ENCODE results near the gene XKR8.

XKR8 gene

GRCh38 chr1:27971674-27972073 lies 11.9 kb downstream of the XKR8 start:
- no peaks in the 10 kb centered on the region for H3K9me3 ChIP-seq (ENCODE audit: severe bottlenecking)
- TF ChIP-seq, protein P1, sequence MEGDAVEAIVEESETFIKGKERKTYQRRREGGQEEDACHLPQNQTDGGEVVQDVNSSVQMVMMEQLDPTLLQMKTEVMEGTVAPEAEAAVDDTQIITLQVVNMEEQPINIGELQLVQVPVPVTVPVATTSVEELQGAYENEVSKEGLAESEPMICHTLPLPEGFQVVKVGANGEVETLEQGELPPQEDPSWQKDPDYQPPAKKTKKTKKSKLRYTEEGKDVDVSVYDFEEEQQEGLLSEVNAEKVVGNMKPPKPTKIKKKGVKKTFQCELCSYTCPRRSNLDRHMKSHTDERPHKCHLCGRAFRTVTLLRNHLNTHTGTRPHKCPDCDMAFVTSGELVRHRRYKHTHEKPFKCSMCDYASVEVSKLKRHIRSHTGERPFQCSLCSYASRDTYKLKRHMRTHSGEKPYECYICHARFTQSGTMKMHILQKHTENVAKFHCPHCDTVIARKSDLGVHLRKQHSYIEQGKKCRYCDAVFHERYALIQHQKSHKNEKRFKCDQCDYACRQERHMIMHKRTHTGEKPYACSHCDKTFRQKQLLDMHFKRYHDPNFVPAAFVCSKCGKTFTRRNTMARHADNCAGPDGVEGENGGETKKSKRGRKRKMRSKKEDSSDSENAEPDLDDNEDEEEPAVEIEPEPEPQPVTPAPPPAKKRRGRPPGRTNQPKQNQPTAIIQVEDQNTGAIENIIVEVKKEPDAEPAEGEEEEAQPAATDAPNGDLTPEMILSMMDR (IDR thresholded peaks at IDR 0.05; ENCODE audit: low read depth, low read length): no peak
- H3K4me3 ChIP-seq (ENCODE audit: low read depth, low read length): no peak overlapping the region
- no peak overlapping the region for H3K27ac ChIP-seq
- H3K36me3 ChIP-seq: peaks cover 5% of the 10 kb centered on the region; the same call in 1 of the 2 replicates
- H3K27me3 ChIP-seq (ENCODE audit: insufficient read depth, low read depth, severe bottlenecking): no peaks in the 10 kb centered on the region
- DNase-seq: no peak

DNA sequence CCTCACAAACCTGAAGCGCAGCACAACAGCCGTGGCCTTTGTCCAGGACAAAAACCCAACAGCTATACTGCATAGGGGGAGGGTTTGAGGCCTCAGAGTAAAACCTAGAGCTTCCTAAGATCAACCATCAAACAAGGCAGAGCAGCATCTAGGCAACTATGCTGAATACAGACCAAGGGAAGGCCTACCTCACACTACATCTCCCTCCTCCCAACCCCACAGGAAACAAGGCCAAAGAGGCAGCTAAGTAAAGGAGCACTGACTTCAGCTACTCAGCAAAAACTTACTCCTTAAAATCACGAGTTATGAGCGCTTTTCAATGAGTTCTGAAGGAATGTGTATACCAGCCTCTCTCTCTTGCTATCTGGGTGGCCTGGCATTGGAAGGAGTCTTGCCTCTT lies 12.4 kb downstream of the XKR8 start:
- Histone ChIP-seq H3K9me3 (ENCODE audit: severe bottlenecking) (no peaks in the 10 kb centered on the region), H3K36me3 (peaks cover 9% of the 10 kb centered on the region), H3K27ac (no peak overlapping the region), H3K4me3 (ENCODE audit: low read depth, low read length) (no peak overlapping the region), H3K27me3 (ENCODE audit: insufficient read depth, low read depth, severe bottlenecking) (no peaks in the 10 kb centered on the region)
- TF ChIP-seq, protein P1 (IDR thresholded peaks at IDR 0.05; ENCODE audit: low read depth, low read length): no peak
- DNase-seq: no peak

GRCh38 chr1:27973771-27974416 lies 14.1 kb downstream of the XKR8 start:
- H3K27me3 ChIP-seq (ENCODE audit: insufficient read depth, low read depth, severe bottlenecking): no peaks in the 10 kb centered on the region
- no peak for DNase-seq
- H3K4me3 ChIP-seq (ENCODE audit: low read depth, low read length): no peak overlapping the region
- TF ChIP-seq, protein P1 (IDR thresholded peaks at IDR 0.05; ENCODE audit: low read depth, low read length): no peak
- no peak overlapping the region for H3K27ac ChIP-seq
- no peaks in the 10 kb centered on the region for H3K9me3 ChIP-seq (ENCODE audit: severe bottlenecking)
- peaks cover 9% of the 10 kb centered on the region for H3K36me3 ChIP-seq

DNA sequence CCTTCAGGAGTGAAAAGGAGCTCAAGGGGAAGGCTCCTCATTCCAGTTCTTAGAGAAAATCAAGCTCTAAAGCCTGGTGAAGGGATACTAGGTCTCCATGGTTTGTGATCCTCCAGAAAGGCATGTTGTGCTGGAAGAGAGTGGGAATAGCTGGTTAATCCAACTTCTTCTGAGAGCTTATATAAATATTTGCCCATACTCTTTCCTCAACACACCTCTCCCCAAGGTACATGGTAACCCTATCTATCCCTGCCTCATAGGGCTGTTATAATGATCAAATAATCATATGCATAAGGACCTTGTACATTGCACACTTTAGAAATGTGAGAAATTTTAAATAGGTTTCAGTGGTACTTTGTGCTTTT lies 14.6 kb downstream of the XKR8 start:
- Histone ChIP-seq H3K36me3 (peaks cover 9% of the 10 kb centered on the region), H3K9me3 (ENCODE audit: severe bottlenecking) (no peaks in the 10 kb centered on the region), H3K4me3 (ENCODE audit: low read depth, low read length) (no peak overlapping the region), H3K27ac (no peak overlapping the region), H3K27me3 (ENCODE audit: insufficient read depth, low read depth, severe bottlenecking) (no peaks in the 10 kb centered on the region)
- TF ChIP-seq, protein P1 (IDR thresholded peaks at IDR 0.05; ENCODE audit: low read depth, low read length): no peak
- DNase-seq: no peak

DNA sequence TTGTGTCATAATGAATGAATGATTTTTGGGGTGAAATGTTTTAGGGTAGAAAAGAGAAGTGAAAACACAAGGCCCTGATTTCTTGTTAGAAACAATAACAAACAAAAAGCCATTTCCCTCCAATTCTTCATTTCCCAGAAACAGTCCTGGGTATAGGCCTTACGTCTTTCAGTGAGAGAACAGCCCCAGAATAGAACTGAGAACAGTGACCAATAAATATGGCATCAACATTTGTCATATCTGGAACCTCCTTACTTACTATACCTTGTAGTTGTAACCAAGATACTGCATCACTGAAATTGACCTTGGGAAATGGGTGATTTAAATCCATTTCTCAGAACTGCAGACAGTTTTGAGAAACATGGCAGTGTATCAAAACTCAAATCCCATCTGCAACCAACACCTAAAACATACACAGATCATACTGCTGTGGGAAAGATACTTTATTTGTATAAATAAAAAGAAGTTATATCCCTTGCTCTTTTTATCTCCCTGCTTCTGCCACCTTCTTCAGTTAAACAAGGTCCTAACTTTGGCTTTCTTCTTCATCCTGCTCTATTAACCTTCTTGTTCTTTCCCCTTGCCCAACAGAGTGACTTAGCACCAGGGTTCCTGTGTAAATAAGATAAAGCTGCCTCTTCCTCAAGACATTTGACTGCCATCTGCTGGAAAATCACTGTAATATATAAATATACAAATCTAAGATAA lies 19.5 kb downstream of the XKR8 start:
- Histone ChIP-seq H3K36me3 (peaks cover 4% of the 10 kb centered on the region; the same call in 1 of the 2 replicates), H3K4me3 (ENCODE audit: low read depth, low read length) (no peak overlapping the region), H3K27ac (no peak overlapping the region), H3K9me3 (ENCODE audit: severe bottlenecking) (no peaks in the 10 kb centered on the region), H3K27me3 (ENCODE audit: insufficient read depth, low read depth, severe bottlenecking) (no peaks in the 10 kb centered on the region)
- TF ChIP-seq, protein P1 (IDR thresholded peaks at IDR 0.05; ENCODE audit: low read depth, low read length): peak; percentile 29; the same call in 1 of the 2 replicates
- DNase-seq: no peak
